G401 (cell line): ENCODE data around the gene OR51G2. TPM values are rescaled to one million over a fixed set of nuclear protein-coding genes. Genes with fewer than 3 reads are reported as not detected.

Experiments used
- DNase-seq: peaks from one replicate; pipeline ENCODE4 v3.0.0-alpha.2; 2015; ENCODE audit warnings: low spot score
- in situ Hi-C: cut with HindIII; loops from 2 replicates; pipeline ENCODE4 v1.10.0; 2016; ENCODE audit warnings: low sequenced_read_pairs, mixed read lengths
- total RNA-seq: library from RNA; depleted of rRNA; stranded (reverse); fragments of >200 nt; shearing (Covaris generic); gene quantifications from 2 replicates; pipeline ENCODE4 v1.2.3, GENCODE V29; 2014; rRNA removed

The OR51G2 gene
- total RNA-seq, 1 experiment from 2014 or later = not detected

GRCh38 chr11:4881860-4882500 lies 37.2 kb downstream of the OR51G2 start, which contains the start of gene OR51T1:
Gene OR51T1, plus strand, starts transcription at chr11:4881900. Its CDS starts 0 bp downstream, at chr11:4881900.
- in situ Hi-C loops = no loop called here

GRCh38 chr11:4881188-4881587 lies 38.0 kb downstream of the OR51G2 start:
- in situ Hi-C loops = no loop called here
- DNase-seq = no peak

More at GRCh38 chr11:4881860-4882500, 37.2 kb downstream of the OR51G2 start, which contains the start of gene OR51T1:
- DNase-seq = no peak

GRCh38 chr11:4865855-4866254 lies 53.3 kb downstream of the OR51G2 start:
- in situ Hi-C loops = no loop called here
- no peak for DNase-seq

- no peak for DNase-seq
- in situ Hi-C loops = no loop called here
These were observed 55.3 kb downstream of the OR51G2 start for GRCh38 chr11:4863876-4864275.

Other genes starting within 250 kb of the OR51G2 start
- gene OR51E2, start 221.5 kb downstream of the OR51G2 start, total RNA-seq = not detected in 2 replicates
- not detected in 2 replicates for gene MMP26, start 214.6 kb downstream of the OR51G2 start, total RNA-seq
- not detected in 2 replicates for gene OR51F1, start 149.4 kb downstream of the OR51G2 start, total RNA-seq
- not detected in 2 replicates for gene OR52R1, start 115.0 kb downstream of the OR51G2 start, total RNA-seq
- not detected in 2 replicates for gene OR51F2, start 98.0 kb downstream of the OR51G2 start, total RNA-seq
- gene OR51S1, start 70.1 kb downstream of the OR51G2 start, total RNA-seq = not detected in 2 replicates
- not detected in 2 replicates for gene OR51T1, start 37.5 kb downstream of the OR51G2 start, total RNA-seq
- gene OR51A7, start 15.6 kb downstream of the OR51G2 start, total RNA-seq = not detected in 2 replicates
- not detected in 2 replicates for gene OR51G1, start 5.0 kb upstream of the OR51G2 start, total RNA-seq
- gene OR51A4, start 28.3 kb upstream of the OR51G2 start, total RNA-seq = not detected in 2 replicates
- not detected in 2 replicates for gene OR51A2, start 36.4 kb upstream of the OR51G2 start, total RNA-seq
- gene OR51L1, start 75.5 kb upstream of the OR51G2 start, total RNA-seq = not detected in 2 replicates
- not detected in 2 replicates for gene OR52J3, start 127.2 kb upstream of the OR51G2 start, total RNA-seq
- not detected in 2 replicates for gene OR52E2, start 140.3 kb upstream of the OR51G2 start, total RNA-seq
- gene OR52E1, start 150.2 kb upstream of the OR51G2 start, total RNA-seq = not detected in 2 replicates
- not detected in 2 replicates for gene OR52A5, start 219.0 kb upstream of the OR51G2 start, total RNA-seq
- not detected in 2 replicates for gene OR52A1, start 235.4 kb upstream of the OR51G2 start, total RNA-seq